ENCODE results near the gene FRMD4A.

The FRMD4A gene

DNA sequence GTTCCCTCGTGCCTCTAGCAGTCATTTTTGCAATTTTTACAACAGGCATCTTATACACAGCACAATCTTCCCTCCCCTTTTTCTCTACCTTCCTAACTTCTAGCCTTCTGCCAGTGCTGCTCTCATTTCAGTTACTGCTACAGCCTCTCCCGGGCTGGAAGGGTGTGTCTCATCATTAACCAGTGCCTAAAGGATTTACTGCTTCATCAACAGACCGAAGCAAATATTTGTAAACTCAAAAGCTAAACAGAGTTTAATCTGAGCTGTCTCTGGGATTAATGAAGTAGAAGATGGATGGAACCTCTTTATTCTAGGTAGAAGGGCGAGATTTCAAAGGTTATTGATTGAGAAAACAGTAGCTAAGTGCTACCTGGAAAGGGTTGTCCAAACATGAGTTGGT is 649.6 kb downstream of the FRMD4A start:
- no peak for DNase-seq

DNA sequence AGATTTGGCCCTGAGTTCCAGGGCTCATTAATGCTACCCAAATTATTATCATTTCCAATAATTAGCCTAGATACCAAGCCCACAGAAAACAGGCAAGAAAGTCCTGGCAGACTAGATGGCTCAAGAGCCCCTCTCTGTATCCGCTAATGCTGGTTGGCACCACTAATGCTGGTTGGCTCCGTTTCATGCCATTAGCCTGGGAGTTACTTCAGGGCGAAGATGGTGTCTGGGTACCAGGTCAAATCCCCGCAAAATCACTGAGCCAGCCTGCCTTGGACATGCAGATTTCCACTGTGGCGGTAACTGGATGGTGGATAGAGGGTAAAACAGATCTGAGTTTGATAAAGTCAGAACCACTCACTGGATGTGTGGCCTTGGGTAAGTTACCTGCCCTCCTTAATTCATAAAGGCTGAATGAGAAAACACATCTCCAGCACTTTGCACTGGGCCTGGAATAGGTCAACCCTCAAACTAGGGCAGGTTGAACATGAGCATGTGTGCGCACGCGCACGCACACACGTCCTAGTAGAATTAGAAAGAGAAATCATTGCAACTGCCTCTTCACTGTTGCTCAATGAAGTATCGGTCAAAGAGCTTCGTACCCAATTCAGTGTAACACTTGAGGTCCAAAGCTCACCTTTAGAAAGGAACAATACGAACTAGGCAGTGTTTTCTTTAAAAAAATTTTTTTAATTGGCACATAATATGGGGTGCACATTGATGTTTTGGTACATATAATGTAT is 652.5 kb downstream of the FRMD4A start:
- DNase-seq = no peak

DNA sequence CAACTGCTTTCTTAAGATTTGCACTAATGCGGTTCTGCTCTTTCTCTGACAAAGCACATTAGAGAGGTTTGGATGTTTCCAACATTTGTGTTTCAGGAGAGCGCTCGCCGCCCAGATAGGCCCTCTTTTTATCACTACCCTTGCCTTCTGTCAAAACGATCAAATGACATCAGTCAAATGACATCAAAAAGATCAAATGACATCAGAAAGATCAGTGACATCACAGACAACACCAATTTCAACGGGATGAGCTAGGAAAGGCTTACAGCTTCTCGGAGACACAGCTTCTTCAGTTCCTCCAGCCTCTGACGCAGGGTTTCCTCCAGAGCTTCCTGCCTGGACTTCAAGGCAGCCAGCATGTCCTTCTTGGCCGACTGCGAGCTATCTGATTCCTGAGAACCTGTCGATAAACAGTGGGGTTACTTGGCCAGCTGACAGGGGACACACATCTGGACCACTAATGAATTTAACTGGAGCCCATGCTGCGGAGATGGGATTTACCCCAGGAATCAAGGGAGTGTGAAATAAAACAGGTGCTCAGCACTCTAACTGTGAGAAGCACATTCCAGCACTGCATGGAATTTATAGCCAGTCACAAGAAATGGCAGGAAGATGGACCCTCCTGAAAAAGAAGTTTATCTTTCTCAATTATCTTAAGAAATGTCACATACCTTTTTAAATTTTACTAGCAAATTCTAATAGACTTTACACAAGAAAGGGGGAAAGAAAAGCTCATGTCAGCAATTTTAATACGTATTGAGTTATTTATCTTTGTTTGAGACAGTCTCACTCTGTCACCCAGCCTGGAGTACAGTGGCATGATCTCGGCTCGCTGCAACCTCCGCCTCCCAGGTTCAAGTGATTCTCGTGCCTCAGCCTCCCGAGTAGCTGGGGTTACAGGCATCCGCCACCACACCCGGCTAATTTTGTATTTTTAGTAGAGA is 655.8 kb downstream of the FRMD4A start:
- no peak for DNase-seq

DNA sequence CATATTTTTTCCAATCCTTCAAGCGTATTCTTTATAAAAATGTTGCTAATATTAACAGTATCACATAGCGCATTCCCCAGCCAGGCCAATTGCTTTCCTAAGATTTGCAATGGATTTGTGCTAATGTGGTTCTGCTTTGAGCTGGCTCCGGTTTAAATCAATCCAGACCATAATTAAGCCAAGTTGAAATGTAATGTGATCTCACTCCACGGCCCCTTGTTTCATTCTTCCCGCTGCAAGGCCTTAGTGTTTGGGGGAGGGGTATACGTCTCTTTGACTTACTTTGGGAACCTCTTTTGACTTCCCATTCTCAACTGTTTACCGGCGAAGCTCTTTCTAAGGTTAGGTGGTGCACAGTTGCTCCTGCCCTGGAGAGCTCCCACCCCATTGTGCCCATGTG is 657.6 kb downstream of the FRMD4A start:
- no peak for DNase-seq

DNA sequence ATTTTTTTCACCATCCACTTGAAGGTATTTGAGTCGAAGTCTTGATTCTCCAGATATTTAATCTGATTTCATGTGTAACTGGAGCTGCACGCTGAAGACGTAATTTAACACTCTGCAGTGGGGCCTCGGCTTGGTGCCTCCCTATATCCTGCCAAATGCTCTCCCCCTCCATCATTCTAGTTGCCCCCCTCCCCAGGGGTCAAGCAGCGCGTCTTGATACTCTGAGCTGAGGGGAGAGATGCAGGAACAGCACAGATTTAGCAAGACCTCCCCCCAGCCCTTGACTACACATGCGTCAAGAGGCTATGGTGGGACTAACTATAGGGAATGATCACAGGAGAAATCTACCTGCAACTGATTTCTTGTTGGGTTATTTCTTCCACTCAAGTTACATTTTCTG is 658.2 kb downstream of the FRMD4A start:
- no peak for DNase-seq

DNA sequence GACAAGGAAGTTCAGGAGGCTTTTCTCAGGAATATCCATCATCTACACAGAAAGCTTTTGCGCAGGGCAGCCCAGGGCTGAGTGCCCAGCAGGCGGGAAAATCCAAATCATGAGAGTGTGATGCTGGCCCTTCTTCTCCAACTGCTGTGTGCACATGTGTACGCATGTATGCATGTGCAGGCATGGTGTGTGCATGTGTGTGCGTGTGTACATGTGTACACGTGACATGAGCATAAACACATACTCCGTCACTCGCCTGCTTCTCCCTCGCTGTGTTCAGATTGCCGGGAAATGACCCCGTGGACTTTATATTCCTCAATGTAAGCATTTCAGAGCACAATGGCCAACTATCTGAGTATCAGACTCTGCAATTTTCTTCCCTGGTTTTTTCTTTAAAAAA is 658.8 kb downstream of the FRMD4A start:
- DNase-seq = no peak

DNA sequence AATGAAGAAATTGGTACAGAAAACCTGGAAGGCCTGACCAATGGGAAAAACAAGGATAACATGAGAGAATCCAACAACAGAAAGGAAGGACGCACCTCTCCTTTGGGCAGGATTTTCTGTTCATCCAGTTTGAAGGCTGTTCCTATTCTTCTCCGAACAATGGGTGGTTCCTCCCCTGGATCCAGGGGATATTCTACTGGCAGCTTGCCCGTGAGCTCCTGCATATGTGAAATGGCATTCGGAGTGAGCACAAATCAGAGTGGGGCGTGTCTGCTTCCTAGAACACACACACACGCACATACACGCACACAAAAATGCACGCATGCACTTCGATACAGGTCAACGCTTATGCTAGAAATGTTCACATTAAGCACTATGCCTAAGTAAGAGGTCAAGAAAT is 660.4 kb downstream of the FRMD4A start:
- no peak for DNase-seq

DNA sequence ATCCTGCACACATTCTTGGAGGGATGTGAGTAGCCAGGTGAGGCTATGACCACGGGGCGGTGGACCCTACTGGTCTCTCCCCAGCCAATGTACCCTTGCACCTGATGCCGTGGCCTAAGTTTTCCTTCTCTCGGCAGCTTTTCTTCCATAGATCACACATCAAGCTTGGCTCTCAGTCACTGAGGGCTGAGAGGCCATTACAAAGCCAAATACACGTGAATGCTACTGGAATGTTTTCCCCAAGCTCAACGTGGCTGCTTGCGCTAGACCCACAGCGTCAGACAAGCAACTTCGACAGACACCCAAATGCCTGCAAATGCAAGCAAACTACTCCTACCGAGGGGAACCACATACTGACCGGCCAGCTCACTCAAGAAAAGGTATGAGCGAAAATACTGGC is 660.8 kb downstream of the FRMD4A start:
- DNase-seq = no peak

DNA sequence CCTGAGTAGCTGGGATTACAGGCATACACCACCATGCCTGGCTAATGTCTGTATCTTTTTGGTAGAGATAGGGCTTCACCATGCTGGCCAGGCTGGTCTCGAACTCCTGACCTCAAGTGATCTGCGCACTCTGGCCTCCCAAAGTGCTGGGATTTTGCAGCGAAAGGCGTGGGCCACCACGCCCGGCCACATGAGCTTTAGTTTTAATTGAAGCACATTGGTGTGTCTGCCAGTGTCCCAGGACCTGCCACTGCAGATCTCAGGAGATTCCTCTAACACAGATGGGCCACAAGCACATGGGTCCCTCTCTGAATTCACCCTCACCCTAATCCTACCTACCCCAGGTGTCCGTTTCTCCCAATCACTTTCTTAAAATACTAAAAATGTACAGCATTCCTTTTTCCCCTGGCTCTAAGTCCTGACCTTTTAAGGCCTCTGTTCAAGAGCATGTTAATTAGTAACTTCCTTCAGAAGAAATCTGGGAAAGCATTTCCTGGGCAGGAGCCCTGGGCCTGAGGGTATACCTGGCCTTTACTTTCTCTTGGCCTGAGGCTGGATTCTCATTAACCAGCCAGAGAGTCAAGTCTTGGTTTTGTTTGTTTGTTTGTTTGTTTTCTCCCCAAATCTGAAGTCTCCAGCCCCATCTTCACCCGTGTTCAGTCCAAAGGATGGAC is 661.4 kb downstream of the FRMD4A start:
- no peak for DNase-seq

DNA sequence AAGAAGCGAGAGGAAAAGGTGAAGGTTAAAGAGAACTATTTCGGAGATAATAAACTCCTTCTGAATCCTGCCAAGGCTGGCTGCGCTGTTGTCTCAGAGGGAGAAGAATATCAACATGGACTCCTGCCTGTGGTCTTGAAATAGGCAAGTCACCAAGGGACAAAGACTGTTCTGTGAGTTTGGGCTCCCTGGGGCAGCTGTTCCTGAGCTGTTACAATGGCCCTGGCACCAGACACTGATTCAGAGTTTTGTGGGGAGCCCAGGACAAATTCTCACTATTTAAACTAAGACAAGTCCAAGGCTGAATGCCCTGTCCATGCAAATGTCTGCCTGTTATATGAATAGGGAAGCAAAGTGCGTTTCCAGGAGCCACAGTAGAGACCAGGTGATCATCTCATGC is 662.6 kb downstream of the FRMD4A start:
- no peak for DNase-seq

DNA sequence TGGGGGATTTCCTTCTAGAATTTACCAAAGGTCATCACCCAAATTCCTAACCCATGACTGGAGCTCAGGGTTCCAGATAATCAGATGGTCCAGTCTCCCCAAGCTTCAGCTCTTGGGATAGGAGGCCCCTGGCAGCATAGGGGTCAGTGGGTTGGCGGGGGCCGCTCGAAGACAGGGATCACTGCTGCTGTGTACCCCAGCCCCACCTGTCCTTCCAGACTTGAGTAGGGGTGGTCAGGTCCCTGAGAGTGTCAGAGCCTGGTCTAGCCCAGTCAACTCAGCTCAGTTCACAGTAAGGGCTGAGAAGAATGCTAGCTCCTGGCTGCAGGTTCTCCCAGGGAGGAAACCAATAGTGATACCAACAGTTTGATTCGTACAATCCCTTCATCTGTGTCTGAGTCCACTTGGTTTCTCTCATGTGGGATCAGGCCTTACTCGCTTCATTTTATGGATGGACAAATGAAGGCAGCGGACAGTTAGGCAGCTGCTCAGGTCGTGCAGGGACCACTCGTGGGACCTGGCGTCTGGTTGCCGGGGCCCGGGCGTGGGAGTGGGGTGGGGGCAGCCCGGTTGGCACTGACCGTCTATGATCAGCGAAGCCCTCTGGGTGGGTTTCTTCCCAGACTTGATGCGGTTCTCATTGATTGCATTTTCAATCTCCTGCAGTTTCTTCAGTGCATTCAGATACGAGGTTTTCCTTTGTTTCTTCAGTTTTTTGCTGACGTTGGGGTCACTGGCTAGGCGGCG is 665.0 kb downstream of the FRMD4A start:
- no peak for DNase-seq

DNA sequence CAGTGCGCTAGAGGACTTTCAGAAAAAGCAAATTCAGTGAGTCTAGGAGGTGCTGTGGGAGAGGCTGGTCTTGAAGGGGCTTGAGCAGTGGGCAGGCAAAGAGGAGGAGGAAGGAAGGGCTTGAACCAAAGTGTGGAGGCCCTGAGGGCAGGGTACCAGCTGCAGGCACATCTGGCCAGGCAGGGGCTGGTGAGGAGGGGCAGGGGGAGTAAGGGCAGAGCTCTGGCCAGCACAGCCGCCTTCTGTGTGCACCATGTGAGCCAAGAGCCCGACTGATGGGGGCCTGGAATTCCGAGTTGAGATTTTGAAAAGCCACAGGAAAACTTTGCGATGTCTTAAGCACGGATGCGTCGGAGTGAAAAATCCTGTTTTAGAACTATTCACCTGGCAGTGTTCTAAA is 669.5 kb downstream of the FRMD4A start:
- no peak for DNase-seq

DNA sequence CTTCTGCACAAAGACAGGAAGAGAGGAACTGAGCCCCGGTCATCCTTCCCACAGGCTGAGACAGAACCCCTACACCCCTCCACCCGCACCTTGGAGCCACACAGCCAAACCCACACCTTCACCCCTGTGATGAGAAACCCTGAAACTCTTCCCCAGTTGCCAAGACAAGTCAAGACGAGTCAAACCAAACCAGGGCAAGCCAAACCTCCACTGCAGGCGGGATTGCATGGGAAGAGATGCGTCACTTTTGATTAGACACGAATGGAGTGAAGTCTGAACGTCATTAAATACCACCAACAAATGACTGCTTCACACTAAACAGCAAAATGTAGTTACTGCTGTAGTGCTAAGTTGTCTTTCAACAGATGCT is 670.2 kb downstream of the FRMD4A start:
- DNase-seq = no peak

DNA sequence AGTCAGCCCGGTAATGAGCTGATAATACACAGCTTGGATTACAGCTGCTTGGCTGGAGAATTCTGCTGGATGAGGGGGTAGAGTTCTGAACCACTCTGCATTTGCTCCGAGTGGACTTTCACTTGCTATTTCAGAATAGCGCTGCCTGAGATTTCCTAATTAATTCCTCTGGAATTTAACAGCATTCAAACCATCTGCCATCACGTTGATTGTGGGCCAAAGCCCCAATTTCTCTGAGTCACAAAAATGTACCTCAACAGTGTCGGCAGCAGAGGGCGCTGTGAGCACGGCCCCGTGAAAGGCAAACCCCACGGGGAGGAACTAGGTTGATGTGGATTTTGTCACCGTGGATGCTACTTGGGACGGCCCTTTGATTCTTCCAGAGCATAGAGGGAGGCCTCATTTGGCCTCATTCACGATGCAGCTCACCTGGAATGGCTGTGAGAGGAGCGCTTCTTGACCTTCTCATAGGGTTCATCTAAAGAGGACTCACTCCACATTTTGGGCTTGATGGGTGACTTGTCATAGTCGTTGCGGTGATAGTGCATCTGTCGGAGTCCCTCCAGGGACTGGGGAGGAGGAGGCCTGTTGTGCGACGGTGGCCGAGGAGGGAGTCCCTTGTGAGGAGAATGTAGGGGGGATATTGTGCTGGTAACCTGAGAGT is 670.7 kb downstream of the FRMD4A start:
- DNase-seq = no peak

DNA sequence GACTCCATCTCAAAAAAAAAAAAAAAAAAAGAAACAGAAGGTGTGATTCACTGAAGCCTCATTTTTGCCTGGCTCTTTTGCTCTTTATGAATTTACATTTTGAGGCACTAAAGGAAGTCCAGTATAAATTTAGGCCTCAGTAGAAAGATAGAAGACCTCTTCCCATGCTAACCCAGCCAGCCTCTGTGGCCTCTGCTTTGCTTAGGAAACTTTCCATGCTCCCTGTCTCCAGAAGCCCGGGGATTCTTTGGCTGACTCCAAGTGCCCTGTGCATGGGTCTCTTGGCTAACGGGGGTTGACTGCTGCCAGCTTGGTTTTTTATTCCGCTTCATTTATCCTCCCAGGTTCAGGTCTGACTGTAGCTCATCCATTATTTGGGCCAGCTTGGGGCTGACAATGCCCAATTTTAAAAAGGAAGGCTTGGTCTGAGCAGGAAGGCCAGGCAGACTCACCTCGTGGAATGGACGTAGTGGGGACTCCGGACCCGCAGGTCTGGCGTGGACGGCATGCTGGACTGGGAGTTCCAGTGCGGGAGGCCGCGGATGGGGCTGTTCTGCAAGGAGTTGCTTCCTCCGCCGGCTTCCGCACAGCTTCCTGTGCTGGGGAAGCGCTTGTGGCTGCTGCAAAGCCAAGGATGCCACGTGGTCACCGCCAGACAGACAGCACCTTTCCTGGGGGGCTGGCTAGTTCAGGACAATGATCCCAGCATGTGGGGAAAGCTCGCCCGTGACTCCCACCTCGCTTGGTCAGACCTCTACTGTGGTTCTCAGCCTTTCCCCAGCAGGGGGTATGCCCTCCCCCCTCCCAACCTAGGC is 671.6 kb downstream of the FRMD4A start:
- DNase-seq = no peak

DNA sequence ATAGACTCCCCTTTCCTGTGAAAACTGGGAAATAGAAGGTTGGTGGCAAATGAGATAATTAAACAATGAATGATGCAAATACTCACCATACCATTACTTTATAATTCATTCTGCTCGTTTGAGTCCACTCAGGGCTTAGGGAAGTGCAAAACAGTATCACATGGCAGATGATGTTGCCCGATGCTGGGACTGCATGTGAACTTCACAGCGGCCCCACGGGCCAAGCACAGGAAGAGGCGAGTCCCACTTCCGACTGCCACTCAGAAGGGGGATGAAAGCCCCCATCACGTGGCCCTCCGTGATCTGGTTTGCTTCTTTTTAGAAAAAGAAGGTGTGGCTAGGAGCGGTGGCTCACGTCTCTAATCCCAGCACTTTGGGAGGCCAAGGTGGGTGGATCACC is 672.5 kb downstream of the FRMD4A start:
- DNase-seq = no peak

DNA sequence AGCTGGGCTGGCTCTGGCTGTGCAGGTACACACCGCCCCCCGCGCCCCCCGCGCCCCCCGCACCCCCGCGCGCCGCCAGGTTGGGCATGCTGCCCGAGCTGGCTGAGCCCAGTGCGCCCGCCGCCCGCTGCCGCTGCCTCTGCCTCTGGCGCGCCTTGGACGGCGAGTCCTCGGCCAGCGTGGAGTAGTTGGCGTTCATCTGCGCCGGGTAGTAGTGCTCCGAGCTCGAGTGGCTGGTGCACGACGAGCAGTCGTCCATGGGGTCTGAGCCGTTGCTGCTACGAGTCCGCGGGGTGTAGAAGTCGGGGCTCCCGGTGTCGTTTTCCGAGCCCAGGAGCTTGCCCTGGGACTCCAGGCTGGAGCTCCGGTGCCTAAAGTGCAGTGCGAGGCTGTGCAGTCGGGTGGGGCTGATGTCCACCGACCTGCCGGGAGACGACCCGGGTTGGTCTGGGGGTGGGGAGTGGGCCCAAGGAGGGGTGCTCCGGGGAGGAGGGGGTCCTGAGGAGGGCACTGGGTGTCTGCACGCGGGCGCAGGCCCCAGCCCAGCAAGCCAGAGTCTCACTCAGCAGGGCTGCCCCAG is 673.5 kb downstream of the FRMD4A start:
- no peak for DNase-seq

DNA sequence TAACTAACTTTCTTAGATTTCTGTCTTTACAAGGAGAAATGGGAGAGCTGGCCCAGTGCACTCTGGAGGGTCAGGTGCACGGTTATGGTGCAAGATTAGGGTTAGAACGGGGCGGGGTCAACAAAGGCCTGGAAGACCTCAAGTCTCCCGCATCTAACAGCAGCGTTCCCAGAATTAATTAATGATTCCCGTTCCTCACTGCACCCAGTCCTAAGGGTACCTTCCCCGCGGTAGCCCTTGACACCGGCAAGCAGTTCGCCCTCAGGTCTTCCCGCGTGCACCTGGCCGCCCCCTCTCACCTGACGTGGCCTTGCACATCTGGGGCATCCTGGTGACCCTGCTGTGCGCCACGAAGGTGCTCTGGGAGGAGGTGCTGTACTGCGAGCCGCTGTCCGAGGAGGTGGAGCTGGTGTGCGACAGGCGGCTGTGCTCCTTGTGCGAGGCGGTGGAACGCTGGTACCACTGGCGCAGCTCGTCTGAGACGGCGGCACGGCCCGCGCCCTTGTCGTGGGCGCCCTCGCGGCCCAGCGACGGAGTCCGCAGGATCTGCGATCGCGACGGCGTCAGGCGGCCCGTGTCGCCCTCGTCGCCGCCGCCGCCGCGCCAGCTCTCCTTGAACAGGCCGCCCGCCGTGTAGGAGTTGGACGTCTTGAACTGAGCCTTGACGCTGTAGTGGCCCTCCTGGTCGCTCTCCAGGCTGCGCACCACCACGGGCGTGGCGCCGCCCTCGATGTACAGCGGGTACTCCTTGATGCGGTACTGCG is 674.2 kb downstream of the FRMD4A start:
- DNase-seq = no peak

DNA sequence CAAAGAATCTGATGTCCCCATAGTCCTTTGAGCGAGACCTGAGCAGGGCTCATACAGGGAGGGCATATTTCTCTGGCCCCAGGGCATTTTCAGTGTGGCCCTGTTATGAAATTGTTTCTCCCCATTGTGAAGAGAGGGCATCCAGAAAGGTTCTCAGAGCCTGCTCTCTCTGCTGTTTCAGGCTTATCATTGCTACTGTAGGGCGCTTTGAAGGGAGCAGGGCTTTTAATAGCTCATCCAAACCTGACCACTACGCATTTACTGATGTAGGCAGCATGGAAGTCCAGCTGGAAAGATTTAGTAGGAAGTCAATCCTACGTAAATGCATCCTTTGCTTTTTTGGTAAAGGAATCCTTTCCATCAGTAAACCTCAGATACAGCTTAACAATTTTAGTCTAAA is 675.9 kb downstream of the FRMD4A start:
- no peak for DNase-seq

DNA sequence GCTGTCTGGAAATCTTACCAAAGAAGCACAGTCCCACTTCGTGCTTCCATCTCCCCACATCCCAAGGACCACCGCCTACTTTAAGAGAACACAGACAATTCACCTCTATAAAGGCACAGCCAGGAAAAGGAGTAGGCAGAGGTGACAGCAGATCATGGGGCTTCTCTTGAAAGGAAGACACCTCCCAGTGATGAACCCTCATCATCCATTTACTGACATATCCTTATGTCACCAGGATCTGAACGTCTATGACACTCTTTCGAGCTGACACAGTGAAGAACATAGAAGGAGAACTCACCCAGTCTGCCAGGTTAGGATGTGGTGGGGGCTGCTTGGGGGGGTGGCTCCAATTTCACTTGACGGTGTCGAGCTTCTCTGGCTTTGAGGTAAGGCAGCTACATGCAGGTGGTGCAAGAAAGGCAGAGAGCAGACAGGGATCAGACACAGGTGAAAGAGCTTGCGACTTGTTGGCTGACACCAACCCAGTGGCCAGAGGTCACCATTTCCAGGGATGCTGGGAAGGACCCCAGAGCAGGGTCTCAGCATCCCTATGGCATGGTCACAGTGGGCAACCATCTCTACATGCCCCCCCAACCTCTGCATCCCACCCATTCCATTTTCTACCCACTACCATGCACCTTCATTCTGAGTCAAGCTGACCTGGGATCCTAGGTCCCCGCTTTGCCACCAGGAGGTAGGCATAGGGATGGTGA is 676.5 kb downstream of the FRMD4A start:
- no peak for DNase-seq

All from NCI-H2029 treated with DMSO at 0.1 percent for 48 hours (cell line).